ENCODE measurements around the gene PCGF3. TPM values are rescaled to one million over a fixed set of nuclear protein-coding genes. Genes with fewer than 3 reads are reported as not detected.

PCGF3 gene
- total and polyA plus RNA-seq, 2 donors, result 30.6 to 93.4 TPM

- Histone ChIP-seq H3K9me3 (ENCODE audit: control insufficient read depth in 2 of 2, insufficient read depth in 1 of 2, low read length in 1 of 2) (no peaks in the 10 kb centered on the region), H3K4me1 (ENCODE audit: control insufficient read depth in 2 of 2, insufficient read depth in 2 of 2, low read length in 2 of 2) (peaks cover 0 to 3% of the 10 kb centered on the region in 2 donors), H3K27ac (ENCODE audit: low read depth in 1 of 2, low read length in 1 of 2) (no peak overlapping the region), H3K4me3 (ENCODE audit: low read length in 2 of 2) (no peak overlapping the region), H3K36me3 (ENCODE audit: control insufficient read depth in 2 of 2, insufficient read depth in 2 of 2, low read length in 1 of 2) (peaks cover 53 to 71% of the 10 kb centered on the region in 2 donors), H3K27me3 (ENCODE audit: control insufficient read depth in 2 of 2, insufficient read depth in 1 of 2, low read length in 1 of 2) (no peaks in the 10 kb centered on the region)
- 95% methylated on average over 12 of the region's 12 CpGs for WGBS
- DNase-seq (ENCODE audit: low read depth in 6 of 9, low spot score in 9 of 9), result no peak
Observed at GRCh38 chr4:740011-740410, 34.4 kb downstream of the PCGF3 start.

- WGBS, result 96% methylated on average over 19 of the region's 19 CpGs
- H3K9me3 ChIP-seq (ENCODE audit: control insufficient read depth in 2 of 2, insufficient read depth in 1 of 2, low read length in 1 of 2), result no peaks in the 10 kb centered on the region
- no peaks in the 10 kb centered on the region for H3K27me3 ChIP-seq (ENCODE audit: control insufficient read depth in 2 of 2, insufficient read depth in 1 of 2, low read length in 1 of 2)
- no peak overlapping the region for H3K4me3 ChIP-seq (ENCODE audit: low read length in 2 of 2)
- H3K27ac ChIP-seq (ENCODE audit: low read depth in 1 of 2, low read length in 1 of 2), result no peak overlapping the region
- peaks cover 48 to 63% of the 10 kb centered on the region in 2 donors for H3K36me3 ChIP-seq (ENCODE audit: control insufficient read depth in 2 of 2, insufficient read depth in 2 of 2, low read length in 1 of 2)
- peaks cover 0 to 3% of the 10 kb centered on the region in 2 donors for H3K4me1 ChIP-seq (ENCODE audit: control insufficient read depth in 2 of 2, insufficient read depth in 2 of 2, low read length in 2 of 2)
- DNase-seq (ENCODE audit: low read depth in 6 of 9, low spot score in 9 of 9), result no peak
Observed at GRCh38 chr4:740656-741282, 35.1 kb downstream of the PCGF3 start.

DNA sequence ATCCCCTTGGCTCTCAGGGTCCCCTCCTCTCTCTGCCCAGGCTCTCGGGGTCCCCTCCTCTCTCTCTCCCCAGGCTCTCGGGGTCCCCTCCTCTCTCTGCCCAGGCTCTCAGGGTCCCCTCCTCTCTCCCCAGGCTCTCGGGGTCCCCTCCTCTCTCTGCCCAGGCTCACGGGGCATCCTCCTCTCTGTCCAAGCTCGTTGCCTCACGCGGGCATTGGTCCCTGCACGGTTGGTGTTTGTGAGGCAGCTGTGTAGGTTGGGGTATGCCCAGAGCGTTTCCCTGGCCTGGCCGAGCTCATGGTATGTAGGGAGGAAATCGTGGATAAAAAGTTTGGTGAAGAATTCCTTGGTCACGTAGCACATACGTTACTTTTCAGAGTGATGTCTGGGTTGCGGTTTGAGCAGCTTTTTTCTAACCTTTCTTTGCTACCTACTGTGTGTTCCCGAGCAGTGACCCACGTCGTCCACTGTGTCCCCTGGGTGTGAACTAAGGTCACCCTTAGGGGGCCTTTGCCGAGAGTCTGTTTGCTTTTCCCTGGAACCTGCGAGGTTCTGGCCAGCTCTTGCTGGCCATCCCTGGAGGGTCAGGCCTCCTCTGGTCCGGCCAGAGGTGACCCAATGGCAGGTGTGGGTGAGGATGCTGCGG is 36.6 kb downstream of the PCGF3 start:
- Histone ChIP-seq H3K27ac (ENCODE audit: low read depth in 1 of 2, low read length in 1 of 2) (no peak overlapping the region), H3K36me3 (ENCODE audit: control insufficient read depth in 2 of 2, insufficient read depth in 2 of 2, low read length in 1 of 2) (peaks cover 39 to 52% of the 10 kb centered on the region in 2 donors), H3K27me3 (ENCODE audit: control insufficient read depth in 2 of 2, insufficient read depth in 1 of 2, low read length in 1 of 2) (no peaks in the 10 kb centered on the region), H3K4me1 (ENCODE audit: control insufficient read depth in 2 of 2, insufficient read depth in 2 of 2, low read length in 2 of 2) (peaks cover 0 to 3% of the 10 kb centered on the region in 2 donors), H3K4me3 (ENCODE audit: low read length in 2 of 2) (no peak overlapping the region), H3K9me3 (ENCODE audit: control insufficient read depth in 2 of 2, insufficient read depth in 1 of 2, low read length in 1 of 2) (no peaks in the 10 kb centered on the region)
- no peak for DNase-seq (ENCODE audit: low read depth in 6 of 9, low spot score in 9 of 9)
- 93% methylated on average over 21 of the region's 21 CpGs for WGBS

DNA sequence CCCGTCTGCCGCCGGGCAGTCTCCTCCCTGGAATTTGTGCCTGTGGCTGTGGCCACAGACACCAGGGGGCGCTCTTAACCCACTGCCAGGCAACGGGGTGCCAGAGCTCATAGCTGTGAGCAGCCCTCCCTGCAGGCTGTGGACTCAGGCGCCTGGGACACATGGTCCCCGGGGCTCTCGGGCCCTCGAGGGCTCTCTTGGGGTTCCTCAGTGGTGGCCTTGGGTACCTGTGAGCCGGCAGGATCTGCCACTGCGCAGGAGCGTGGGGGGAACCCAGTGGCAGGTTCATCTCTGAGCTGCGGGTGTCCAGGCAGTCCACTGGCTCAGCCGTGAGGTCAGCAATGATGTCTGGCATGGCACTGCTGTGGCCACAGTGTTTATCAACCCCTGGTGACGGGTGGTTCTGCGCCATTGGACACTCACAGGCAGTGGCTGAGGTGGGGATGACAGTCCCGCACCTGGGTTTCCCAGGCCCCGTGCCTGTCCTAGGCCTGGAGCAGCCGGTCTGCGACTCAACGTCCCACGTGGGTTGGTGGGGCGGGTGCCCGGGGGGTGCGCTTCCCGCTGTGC is 37.2 kb downstream of the PCGF3 start:
- no peaks in the 10 kb centered on the region for H3K9me3 ChIP-seq (ENCODE audit: control insufficient read depth in 2 of 2, insufficient read depth in 1 of 2, low read length in 1 of 2)
- no peaks in the 10 kb centered on the region for H3K27me3 ChIP-seq (ENCODE audit: control insufficient read depth in 2 of 2, insufficient read depth in 1 of 2, low read length in 1 of 2)
- no peak overlapping the region for H3K4me3 ChIP-seq (ENCODE audit: low read length in 2 of 2)
- H3K4me1 ChIP-seq (ENCODE audit: control insufficient read depth in 2 of 2, insufficient read depth in 2 of 2, low read length in 2 of 2), result peaks cover 0 to 3% of the 10 kb centered on the region in 2 donors
- H3K27ac ChIP-seq (ENCODE audit: low read depth in 1 of 2, low read length in 1 of 2), result no peak overlapping the region
- peaks cover 36 to 50% of the 10 kb centered on the region in 2 donors for H3K36me3 ChIP-seq (ENCODE audit: control insufficient read depth in 2 of 2, insufficient read depth in 2 of 2, low read length in 1 of 2)
- 84% methylated on average over 26 of the region's 26 CpGs for WGBS
- DNase-seq (ENCODE audit: low read depth in 6 of 9, low spot score in 9 of 9), result peak; percentile 23 to 76 (median 44)

DNA sequence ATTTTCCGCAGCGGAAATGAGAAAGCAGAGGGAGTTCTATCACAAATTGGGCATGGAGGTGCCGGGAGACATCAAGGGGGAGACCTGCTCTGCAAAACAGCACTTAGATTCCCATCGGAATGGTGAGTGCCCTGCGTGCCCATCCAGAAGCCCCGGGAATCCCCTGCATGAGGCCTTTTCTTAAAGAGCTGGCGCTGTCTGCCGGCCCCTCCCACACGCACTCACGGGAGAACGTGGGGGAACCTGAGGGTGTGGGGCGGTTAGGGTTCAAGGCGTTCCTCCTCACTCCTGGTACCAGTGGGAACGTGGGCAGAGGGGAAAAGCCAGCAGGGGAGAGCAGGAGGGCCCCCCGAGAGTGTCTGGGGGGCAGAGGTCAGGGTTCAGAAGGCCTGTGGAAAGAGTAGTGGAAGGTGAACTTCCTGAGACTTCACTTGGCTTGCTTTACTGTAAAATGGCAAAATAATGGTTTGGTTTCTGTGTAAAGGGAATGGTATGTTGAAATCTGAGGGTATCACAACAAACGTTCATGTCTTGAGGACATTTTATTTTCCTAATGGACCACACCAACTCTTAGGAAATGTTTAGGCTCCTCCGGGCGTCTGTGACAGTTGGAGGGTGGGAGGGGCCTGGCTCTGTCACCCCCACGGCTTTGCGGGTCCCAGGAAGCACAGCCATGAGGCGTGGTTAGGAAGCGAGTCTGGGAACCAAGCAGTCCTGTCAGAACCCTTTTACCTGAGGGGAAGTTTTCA is 38.0 kb downstream of the PCGF3 start:
- Histone ChIP-seq H3K4me1 (ENCODE audit: control insufficient read depth in 2 of 2, insufficient read depth in 2 of 2, low read length in 2 of 2) (peaks cover 0 to 2% of the 10 kb centered on the region in 2 donors), H3K4me3 (ENCODE audit: low read length in 2 of 2) (no peak overlapping the region), H3K27ac (ENCODE audit: low read depth in 1 of 2, low read length in 1 of 2) (no peak overlapping the region), H3K9me3 (ENCODE audit: control insufficient read depth in 2 of 2, insufficient read depth in 1 of 2, low read length in 1 of 2) (no peaks in the 10 kb centered on the region), H3K27me3 (ENCODE audit: control insufficient read depth in 2 of 2, insufficient read depth in 1 of 2, low read length in 1 of 2) (no peaks in the 10 kb centered on the region), H3K36me3 (ENCODE audit: control insufficient read depth in 2 of 2, insufficient read depth in 2 of 2, low read length in 1 of 2) (peaks cover 38 to 56% of the 10 kb centered on the region in 2 donors)
- WGBS, result 93% methylated on average over 22 of the region's 22 CpGs
- no peak for DNase-seq (ENCODE audit: low read depth in 6 of 9, low spot score in 9 of 9)

- Histone ChIP-seq H3K36me3 (ENCODE audit: control insufficient read depth in 2 of 2, insufficient read depth in 2 of 2, low read length in 1 of 2) (peaks cover 35 to 52% of the 10 kb centered on the region in 2 donors), H3K4me3 (ENCODE audit: low read length in 2 of 2) (no peak overlapping the region), H3K4me1 (ENCODE audit: control insufficient read depth in 2 of 2, insufficient read depth in 2 of 2, low read length in 2 of 2) (no peaks in the 10 kb centered on the region), H3K9me3 (ENCODE audit: control insufficient read depth in 2 of 2, insufficient read depth in 1 of 2, low read length in 1 of 2) (no peaks in the 10 kb centered on the region), H3K27ac (ENCODE audit: low read depth in 1 of 2, low read length in 1 of 2) (no peak overlapping the region), H3K27me3 (ENCODE audit: control insufficient read depth in 2 of 2, insufficient read depth in 1 of 2, low read length in 1 of 2) (no peaks in the 10 kb centered on the region)
- WGBS, result 94% methylated on average over 34 of the region's 44 CpGs
- no peak for DNase-seq (ENCODE audit: low read depth in 6 of 9, low spot score in 9 of 9)
Observed at GRCh38 chr4:744212-744841, 38.7 kb downstream of the PCGF3 start.

- Histone ChIP-seq H3K36me3 (ENCODE audit: control insufficient read depth in 2 of 2, insufficient read depth in 2 of 2, low read length in 1 of 2) (peaks cover 47 to 51% of the 10 kb centered on the region in 2 donors), H3K27ac (ENCODE audit: low read depth in 1 of 2, low read length in 1 of 2) (no peak overlapping the region), H3K4me3 (ENCODE audit: low read length in 2 of 2) (no peak overlapping the region), H3K4me1 (ENCODE audit: control insufficient read depth in 2 of 2, insufficient read depth in 2 of 2, low read length in 2 of 2) (no peaks in the 10 kb centered on the region), H3K27me3 (ENCODE audit: control insufficient read depth in 2 of 2, insufficient read depth in 1 of 2, low read length in 1 of 2) (no peaks in the 10 kb centered on the region), H3K9me3 (ENCODE audit: control insufficient read depth in 2 of 2, insufficient read depth in 1 of 2, low read length in 1 of 2) (no peaks in the 10 kb centered on the region)
- 99% methylated on average over 22 of the region's 34 CpGs for WGBS
- no peak for DNase-seq (ENCODE audit: low read depth in 6 of 9, low spot score in 9 of 9)
Observed at GRCh38 chr4:747546-748170, 42.0 kb downstream of the PCGF3 start.

DNA sequence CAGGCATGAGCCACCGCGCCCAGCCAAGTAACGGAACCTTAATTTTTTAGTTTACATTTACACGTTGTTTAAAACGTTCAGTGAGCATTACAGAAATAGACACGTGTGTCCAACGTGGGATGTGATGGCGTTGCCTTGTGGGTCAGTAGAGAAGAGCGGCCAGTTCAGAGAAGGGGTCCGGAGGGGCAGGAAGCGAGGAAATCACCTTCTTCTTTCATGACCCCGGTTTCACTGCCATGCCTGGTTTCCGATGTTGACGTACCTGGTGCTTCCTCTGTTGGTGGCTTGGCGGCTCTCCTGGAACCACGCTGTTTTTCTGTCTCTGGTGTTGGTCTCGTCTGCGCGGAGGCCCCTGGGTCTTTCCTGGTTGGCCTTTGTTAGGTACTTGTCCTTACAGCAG is 42.8 kb downstream of the PCGF3 start:
- no peak overlapping the region for H3K27ac ChIP-seq (ENCODE audit: low read depth in 1 of 2, low read length in 1 of 2)
- H3K4me3 ChIP-seq (ENCODE audit: low read length in 2 of 2), result no peak overlapping the region
- 97% methylated on average over 19 of the region's 19 CpGs for WGBS
- no peaks in the 10 kb centered on the region for H3K9me3 ChIP-seq (ENCODE audit: control insufficient read depth in 2 of 2, insufficient read depth in 1 of 2, low read length in 1 of 2)
- peaks cover 47 to 53% of the 10 kb centered on the region in 2 donors for H3K36me3 ChIP-seq (ENCODE audit: control insufficient read depth in 2 of 2, insufficient read depth in 2 of 2, low read length in 1 of 2)
- no peak for DNase-seq (ENCODE audit: low read depth in 6 of 9, low spot score in 9 of 9)
- H3K27me3 ChIP-seq (ENCODE audit: control insufficient read depth in 2 of 2, insufficient read depth in 1 of 2, low read length in 1 of 2), result no peaks in the 10 kb centered on the region
- no peaks in the 10 kb centered on the region for H3K4me1 ChIP-seq (ENCODE audit: control insufficient read depth in 2 of 2, insufficient read depth in 2 of 2, low read length in 2 of 2)

Measured in thymus (tissue), 11 donors.